ENCODE results near the gene TRMT5. TPM values are rescaled to one million over a fixed set of nuclear protein-coding genes. Genes with fewer than 3 reads are reported as not detected.
A peak's percentile ranks its signal among the peaks of the same experiment; 100 is the strongest.

The TRMT5 gene
- total and polyA plus RNA-seq, 9 of the 15 experiments (the other 6 are each of a cell fraction or from before 2014, with no cell fraction given), result 8.4 to 20.0 (median 15.1) TPM

- TF ChIP-seq POLR2AphosphoS5 (IDR thresholded peaks at IDR 0.05; ENCODE audit: control insufficient read depth, insufficient read depth, low read depth, low read length) (peak; percentile 87), ARID1B (IDR thresholded peaks at IDR 0.05) (peak; percentile 96), U2AF2 (optimal IDR thresholded peaks at IDR 0.05; ENCODE audit: low read depth, low read length) (no peak), MXI1 (IDR thresholded peaks at IDR 0.05; ENCODE audit: low read depth, low read length) (peak; percentile 46; the same call in 1 of the 2 replicates), NBN (IDR thresholded peaks at IDR 0.05; ENCODE audit: low read depth) (peak; percentile 36; the same call in 1 of the 2 replicates), REST (IDR thresholded peaks at IDR 0.05; ENCODE audit: borderline replicate concordance) (peak; percentile 81), REST (CRISPR knock-in tag; IDR thresholded peaks at IDR 0.05; ENCODE audit: low read depth) (no peak), CGGBP1 (CRISPR knock-in tag; IDR thresholded peaks at IDR 0.05) (no peak), HNRNPK (IDR thresholded peaks at IDR 0.05; ENCODE audit: low read depth, low read length, poor library complexity, severe bottlenecking) (no peak), LEF1 (IDR thresholded peaks at IDR 0.05) (peak; percentile 66), E2F3 (CRISPR knock-in tag; IDR thresholded peaks at IDR 0.05) (no peak), L3MBTL2 (IDR thresholded peaks at IDR 0.05) (peak; percentile 84), TAF9B (IDR thresholded peaks at IDR 0.05; ENCODE audit: partially characterized antibody) (peak; percentile 52), DMBX1 (CRISPR knock-in tag; IDR thresholded peaks at IDR 0.05; ENCODE audit: borderline replicate concordance) (peak; percentile 49; the same call in 1 of the 2 replicates), LCOR (CRISPR knock-in tag; IDR thresholded peaks at IDR 0.05) (no peak), PML (IDR thresholded peaks at IDR 0.05; ENCODE audit: low read length) (peak; percentile 81), USF2 (CRISPR knock-in tag; IDR thresholded peaks at IDR 0.05) (peak; percentile 65), SMARCE1 (IDR thresholded peaks at IDR 0.05) (peak; percentile 89), FOXJ3 (CRISPR knock-in tag; IDR thresholded peaks at IDR 0.05) (no peak), ETV1 (tag; conservative IDR thresholded peaks at IDR 0.05; ENCODE audit: low read depth) (peak; percentile 62), KLF10 (CRISPR knock-in tag; IDR thresholded peaks at IDR 0.05) (no peak)
These were observed 8.7 kb upstream of the TRMT5 start (continued) for GRCh38 chr14:60989599-60989998.
